A673 (cell line): Measurements from ENCODE around the gene OASL.

Experiments used
- CTCF ChIP-seq: fragments of 300-800, 200-600 bp; sonication (generic); conservative IDR thresholded peaks from 2 replicates; pipeline ENCODE4 v1.5.1; 2017; ENCODE audit warnings: low read depth, mild to moderate bottlenecking, antibody characterized with exemption, low read length, moderate library complexity, mixed read lengths
- EZH2 ChIP-seq: fragments of 200-600 bp; sonication (generic); IDR thresholded peaks from 2 replicates; pipeline ENCODE4 v1.6.1; 2017; ENCODE audit warnings: borderline replicate concordance, low read depth, mild to moderate bottlenecking, mixed read lengths, antibody characterized with exemption, low read length; ENCODE audit not compliant: poor library complexity, severe bottlenecking

GRCh38 chr12:121043067-121043466 lies 4.0 kb upstream of the OASL start:
- TF ChIP-seq CTCF, result no peak
- no peak for TF ChIP-seq EZH2
